Bronchial epithelial cell (primary cell): Measurements from ENCODE around the gene ITGAD. TPM values are rescaled to one million over a fixed set of nuclear protein-coding genes. Genes with fewer than 3 reads are reported as not detected.
"Not testable (repeated sequence)": the region's sequence is repeated elsewhere in the genome, so short reads cannot be mapped to it uniquely, and the experiment has no call there.

Source experiments
- DNase-seq: peaks from one replicate; pipeline ENCODE4 v3.0.0-alpha.2; 2010; ENCODE audit warnings: low read depth
- FAIRE-seq: peaks from 2 replicates; lab custom pipeline; 2011; peaks lifted over from hg19 to GRCh38; lab: Jason Lieb, UNC
- H3K27me3 ChIP-seq: 2 replicates; pipeline ENCODE4 v1.5.1; 2011; ENCODE audit warnings: low read length; ENCODE audit not compliant: control insufficient read depth, insufficient read depth
- H3K36me3 ChIP-seq: 2 replicates; pipeline ENCODE4 v1.5.1; 2011; ENCODE audit warnings: low read length; ENCODE audit not compliant: control insufficient read depth, insufficient read depth
- H3K4me3 ChIP-seq: 2 replicates; pipeline ENCODE4 v1.5.1; 2011; ENCODE audit warnings: mild to moderate bottlenecking, low read depth, low read length, control low read depth
- total RNA-seq: library from RNA; depleted of rRNA; stranded (reverse); fragments of >200 nt; gene quantifications from 2 replicates; pipeline ENCODE4 v1.2.1, GENCODE V29; 2014
- TF ChIP-seq, protein P1 (sequence below): IDR thresholded peaks from 2 replicates; pipeline ENCODE4 v1.5.1; 2011; ENCODE audit warnings: mild to moderate bottlenecking, moderate library complexity, low read length, control low read depth, inconsistent platforms; ENCODE audit not compliant: insufficient read depth, severe bottlenecking

Gene ITGAD
- total RNA-seq, 1 donor from 2014 or later: not detected

DNA sequence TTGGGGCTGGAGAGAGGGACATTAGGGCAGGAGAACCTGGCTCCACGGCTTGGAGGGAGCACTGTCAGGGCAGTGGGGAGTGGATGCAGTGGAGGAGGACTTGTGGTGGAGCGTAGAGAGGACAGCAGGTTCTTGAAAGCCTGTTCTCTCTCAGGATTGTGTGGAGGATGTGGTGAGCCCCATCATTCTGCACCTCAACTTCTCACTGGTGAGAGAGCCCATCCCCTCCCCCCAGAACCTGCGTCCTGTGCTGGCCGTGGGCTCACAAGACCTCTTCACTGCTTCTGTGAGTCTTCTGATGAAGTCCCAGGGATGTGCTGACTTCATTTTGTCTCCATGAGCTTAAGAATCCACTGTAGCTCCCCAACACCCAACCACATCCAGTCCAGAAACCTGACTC is 21.6 kb downstream of the ITGAD start:
- no peak for FAIRE-seq
- H3K27me3 ChIP-seq: no peaks in the 10 kb centered on the region

DNA sequence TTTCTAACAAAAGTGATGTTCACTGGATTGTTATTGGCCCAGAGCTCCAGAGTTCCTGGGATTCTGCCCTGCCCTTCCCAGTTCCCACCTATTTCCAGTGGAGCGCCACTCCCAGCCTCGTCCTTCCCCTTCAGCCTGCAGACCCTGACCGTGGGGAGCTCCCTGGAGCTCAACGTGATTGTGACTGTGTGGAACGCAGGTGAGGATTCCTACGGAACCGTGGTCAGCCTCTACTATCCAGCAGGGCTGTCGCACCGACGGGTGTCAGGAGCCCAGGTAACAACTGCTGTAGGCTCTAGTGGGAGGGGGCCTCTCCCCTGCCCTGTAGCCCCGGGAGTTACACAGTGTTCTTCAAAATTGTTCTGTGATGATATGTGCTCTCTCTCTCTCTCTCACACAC is 23.2 kb downstream of the ITGAD start:
- DNase-seq: no peak
- no peak overlapping the region for H3K4me3 ChIP-seq
- H3K36me3 ChIP-seq: no peaks in the 10 kb centered on the region
- TF ChIP-seq, protein P1, sequence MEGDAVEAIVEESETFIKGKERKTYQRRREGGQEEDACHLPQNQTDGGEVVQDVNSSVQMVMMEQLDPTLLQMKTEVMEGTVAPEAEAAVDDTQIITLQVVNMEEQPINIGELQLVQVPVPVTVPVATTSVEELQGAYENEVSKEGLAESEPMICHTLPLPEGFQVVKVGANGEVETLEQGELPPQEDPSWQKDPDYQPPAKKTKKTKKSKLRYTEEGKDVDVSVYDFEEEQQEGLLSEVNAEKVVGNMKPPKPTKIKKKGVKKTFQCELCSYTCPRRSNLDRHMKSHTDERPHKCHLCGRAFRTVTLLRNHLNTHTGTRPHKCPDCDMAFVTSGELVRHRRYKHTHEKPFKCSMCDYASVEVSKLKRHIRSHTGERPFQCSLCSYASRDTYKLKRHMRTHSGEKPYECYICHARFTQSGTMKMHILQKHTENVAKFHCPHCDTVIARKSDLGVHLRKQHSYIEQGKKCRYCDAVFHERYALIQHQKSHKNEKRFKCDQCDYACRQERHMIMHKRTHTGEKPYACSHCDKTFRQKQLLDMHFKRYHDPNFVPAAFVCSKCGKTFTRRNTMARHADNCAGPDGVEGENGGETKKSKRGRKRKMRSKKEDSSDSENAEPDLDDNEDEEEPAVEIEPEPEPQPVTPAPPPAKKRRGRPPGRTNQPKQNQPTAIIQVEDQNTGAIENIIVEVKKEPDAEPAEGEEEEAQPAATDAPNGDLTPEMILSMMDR: no peak
- H3K27me3 ChIP-seq: no peaks in the 10 kb centered on the region
- FAIRE-seq: no peak

More for the DNA sequence above, 21.6 kb downstream of the ITGAD start:
- DNase-seq: no peak
- Histone ChIP-seq H3K4me3 (no peak overlapping the region), H3K36me3 (no peaks in the 10 kb centered on the region)
- TF ChIP-seq, protein P1: no peak

DNA sequence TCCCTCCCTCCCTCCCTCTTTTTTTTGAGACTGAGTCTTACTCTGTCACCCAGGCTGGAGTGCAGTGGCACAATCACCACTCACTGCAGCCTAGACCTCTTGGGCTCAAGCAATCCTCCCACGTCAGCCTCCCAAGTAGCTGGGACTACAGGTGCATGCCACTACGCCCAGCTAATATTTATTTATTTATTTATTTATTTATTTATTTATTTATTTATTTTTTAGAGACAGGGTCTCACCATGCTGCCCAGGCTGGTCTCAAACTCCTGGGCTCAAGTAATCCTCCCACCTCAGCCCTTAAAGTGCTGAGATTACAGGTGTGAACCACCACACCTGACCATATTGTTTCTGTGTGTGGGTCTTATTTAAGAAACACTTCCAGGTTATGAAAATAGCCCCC is 23.9 kb downstream of the ITGAD start:
- H3K4me3 ChIP-seq, DNase-seq, H3K36me3 ChIP-seq, FAIRE-seq, H3K27me3 ChIP-seq: not testable (repeated sequence)

DNA sequence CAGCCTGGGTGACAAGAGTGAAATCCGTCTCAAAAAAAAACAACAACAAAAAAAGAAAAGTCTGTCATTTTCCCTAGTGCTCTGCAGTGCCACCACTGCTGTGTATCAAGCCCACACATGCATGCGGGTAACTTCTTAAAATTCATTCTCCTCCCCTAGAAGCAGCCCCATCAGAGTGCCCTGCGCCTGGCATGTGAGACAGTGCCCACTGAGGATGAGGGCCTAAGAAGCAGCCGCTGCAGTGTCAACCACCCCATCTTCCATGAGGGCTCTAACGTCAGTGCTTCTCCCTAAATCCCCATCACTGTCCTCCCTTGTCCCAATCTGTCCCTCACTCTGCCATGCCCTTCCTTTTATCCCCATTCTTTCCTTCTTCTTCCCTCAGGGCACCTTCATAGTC is 24.8 kb downstream of the ITGAD start:
- no peaks in the 10 kb centered on the region for H3K36me3 ChIP-seq
- FAIRE-seq (no peak), DNase-seq (no peak)
- no peaks in the 10 kb centered on the region for H3K27me3 ChIP-seq
- H3K4me3 ChIP-seq: no peak overlapping the region
- TF ChIP-seq, protein P1: no peak

DNA sequence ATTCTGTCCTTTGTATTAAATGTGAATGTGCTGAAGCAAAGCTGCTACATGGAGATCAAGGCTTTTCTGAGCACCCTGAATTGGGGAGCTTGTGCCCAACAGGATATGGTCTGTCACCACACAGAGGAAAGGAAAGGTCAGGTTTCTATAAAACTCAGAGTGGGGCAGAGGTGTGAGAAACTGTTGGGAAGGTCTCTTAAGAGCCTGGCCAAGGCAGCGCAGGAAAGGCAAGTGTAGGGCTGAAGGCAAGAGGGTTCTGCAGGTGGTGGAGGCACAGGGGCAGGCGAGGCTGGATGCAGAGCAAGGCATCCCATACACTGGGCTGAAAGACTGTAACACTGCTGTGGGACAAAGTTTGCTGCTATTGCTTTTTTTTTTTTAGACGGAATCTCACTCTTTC is 26.9 kb downstream of the ITGAD start:
- no peaks in the 10 kb centered on the region for H3K36me3 ChIP-seq
- DNase-seq (no peak), FAIRE-seq (no peak)
- TF ChIP-seq, protein P1: no peak
- no peaks in the 10 kb centered on the region for H3K27me3 ChIP-seq
- H3K4me3 ChIP-seq: no peak overlapping the region

DNA sequence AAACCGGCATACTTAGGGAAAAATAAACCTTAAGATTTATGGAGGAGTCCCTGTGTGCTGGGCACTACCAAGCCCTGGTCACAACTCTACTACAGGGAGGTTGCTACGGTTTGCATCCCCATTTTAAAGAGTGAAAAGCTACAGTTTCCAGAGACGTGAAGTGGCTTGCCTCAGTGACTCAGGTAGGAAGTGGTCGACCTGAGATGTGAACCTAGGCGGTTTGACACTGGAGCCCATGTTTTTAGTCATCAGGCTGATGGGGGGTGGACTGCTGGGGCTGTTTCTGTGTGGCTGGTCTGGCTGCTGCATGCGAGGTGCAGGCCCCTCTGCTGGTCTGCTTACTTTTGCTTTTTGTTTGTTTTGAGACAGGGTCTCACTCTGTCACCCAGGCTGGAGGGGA is 28.5 kb downstream of the ITGAD start:
- no peaks in the 10 kb centered on the region for H3K27me3 ChIP-seq
- peak; percentile 65 for DNase-seq
- FAIRE-seq: no peak
- H3K36me3 ChIP-seq: no peaks in the 10 kb centered on the region
- H3K4me3 ChIP-seq: no peak overlapping the region
- TF ChIP-seq, protein P1: no peak
